AG04449 (cell line): Measurements from ENCODE around the gene TTLL10.

Experiments used
- CTCF ChIA-PET: fragments of 350-600 bp; formaldehyde crosslinking; extraction: SDS; loops from one replicate; lab custom pipeline; 2021; ENCODE audit warnings: antibody characterized with exemption; lab: Yijun Ruan, JAX
- POLR2A ChIA-PET: fragments of 400-600, 350-600 bp; formaldehyde crosslinking; extraction: SDS; loops from one replicate; lab custom pipeline; 2020; ENCODE audit warnings: antibody characterized with exemption, inconsistent platforms; lab: Yijun Ruan, JAX
- DNase-seq: peaks from one replicate; pipeline ENCODE4 v3.0.0-alpha.2; 2010; ENCODE audit warnings: low read depth, low spot score
- H3K4me3 ChIP-seq: 2 replicates; pipeline ENCODE4 v1.5.1; 2011; ENCODE audit warnings: low read depth, mild to moderate bottlenecking, control low read depth, low read length
- CTCF ChIP-seq: IDR thresholded peaks from one replicate; pipeline ENCODE4 v1.5.1; 2011; ENCODE audit warnings: mild to moderate bottlenecking, moderate library complexity, low read length, control low read depth, inconsistent platforms; ENCODE audit not compliant: insufficient read depth; ENCODE audit errors: missing control alignments

Gene TTLL10

DNA sequence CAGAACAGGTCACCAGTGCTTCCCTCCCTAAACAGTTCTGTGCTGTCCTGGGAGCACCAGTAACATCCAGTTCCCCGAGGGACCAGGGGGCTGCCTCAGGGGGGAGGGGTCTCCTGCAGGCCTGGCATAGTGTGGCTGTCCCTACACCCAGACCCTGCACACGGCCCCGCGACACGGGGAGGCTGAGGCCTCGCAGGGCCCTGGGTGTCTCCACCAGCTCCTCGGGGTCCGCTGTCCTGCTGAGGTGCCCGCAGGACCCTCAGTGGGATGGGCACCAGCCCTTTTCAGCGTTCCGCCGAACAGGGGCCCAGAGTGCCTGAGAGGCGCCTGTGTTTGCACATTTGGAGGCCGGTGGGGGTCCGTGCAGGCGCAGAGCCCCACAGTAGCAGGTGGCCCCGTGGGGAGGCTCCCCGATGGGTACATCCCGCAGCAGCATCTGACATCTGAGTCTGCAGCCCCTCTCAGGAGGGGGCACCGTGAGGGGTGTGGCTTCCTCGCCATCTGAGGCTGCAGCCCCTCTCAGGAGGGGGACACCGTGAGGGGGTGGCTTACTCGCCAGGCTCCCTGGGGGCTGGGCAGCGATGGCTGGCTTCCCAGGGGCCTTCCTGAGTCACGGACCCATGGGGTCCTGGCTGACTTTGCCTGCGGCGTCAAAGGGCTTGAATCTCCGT, 39.2 kb upstream of the TTLL10 start:
- TF ChIP-seq CTCF = no peak
- no peak overlapping the region for H3K4me3 ChIP-seq
- ChIA-PET POLR2A (no interaction called here), CTCF (no interaction called here)
- no peak for DNase-seq

DNA sequence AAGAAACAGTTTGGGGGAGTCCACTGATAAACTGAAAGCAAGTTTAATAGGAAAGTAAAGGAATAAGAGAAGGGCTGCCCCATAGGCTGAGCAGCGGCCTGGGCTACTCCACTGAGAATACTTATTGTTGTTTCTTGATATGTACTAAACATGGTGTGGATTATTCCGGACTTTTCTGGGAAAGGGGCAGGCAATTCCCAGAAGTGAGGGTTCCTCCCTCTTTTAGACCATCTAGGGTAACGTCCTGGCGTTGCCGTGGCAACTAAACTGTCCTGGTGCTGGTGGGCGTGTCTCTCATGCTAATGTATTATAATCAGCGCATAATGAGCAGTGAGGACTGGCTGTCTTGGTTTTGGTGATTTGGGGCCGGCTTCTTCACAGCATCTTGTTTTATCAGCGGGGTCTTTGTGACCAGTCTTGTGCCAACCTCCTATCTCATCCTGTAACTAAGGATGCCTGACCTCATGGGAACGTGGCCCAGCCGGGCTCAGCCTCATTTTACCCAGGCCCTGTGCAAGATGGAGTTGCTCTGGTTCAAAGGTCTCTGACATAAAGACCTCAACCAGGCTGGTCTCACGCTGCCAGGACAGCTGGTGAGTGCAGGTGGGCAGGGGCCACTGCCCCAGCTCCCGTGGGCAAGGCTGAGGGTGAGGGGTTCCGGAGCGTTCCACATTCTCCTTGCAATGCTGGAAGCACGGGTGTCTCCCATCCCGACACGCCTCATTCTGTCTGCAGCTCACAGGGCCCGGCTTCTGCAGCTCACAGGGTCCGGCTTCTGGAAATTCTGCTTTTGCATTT, 38.1 kb upstream of the TTLL10 start:
- no peak overlapping the region for H3K4me3 ChIP-seq
- no peak for DNase-seq
- ChIA-PET POLR2A (no interaction called here), CTCF (interaction anchor here (1.8 kb wide), 1 partner anchor 14 kb away, joined by 9 read pairs; no protein-coding TSS in a partner anchor)
- no peak for TF ChIP-seq CTCF

DNA sequence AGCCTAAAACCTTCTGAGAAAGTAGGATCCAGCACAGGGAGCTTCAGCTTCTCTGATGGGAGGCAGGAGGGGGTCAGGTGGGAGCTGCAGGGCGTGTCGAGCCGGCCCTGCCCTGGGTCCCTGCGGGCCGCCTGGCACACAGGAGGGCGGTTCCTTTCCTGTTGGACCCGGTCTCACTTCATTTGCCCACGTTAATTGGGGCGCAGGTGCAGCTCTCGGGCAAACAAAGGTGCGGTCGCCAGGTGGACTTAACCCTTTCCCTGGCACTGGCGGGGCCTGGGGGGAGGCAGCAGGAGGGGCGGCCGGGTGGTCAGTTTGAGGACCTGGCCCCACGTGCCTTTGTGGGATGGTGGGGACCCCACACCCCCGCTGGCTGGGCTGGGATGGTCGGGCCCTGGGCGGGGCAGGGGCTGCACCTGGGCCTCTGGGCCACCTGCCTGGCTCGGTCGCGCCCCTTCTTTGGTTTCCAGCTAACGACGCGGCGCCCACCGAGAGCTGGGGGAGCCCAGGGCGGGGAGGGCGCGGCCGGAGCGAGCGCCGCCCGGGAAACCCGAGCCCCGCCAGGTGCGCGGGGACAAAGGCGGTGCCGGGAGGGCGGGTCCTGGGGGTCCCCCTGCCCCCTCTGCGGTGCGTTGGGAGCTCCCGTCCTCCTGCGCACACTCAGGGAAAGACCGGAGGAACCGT, 37.0 kb upstream of the TTLL10 start:
- ChIA-PET CTCF (interaction anchor here (1.8 kb wide), 1 partner anchor 15 kb away, joined by 9 read pairs; no protein-coding TSS in a partner anchor), POLR2A (no interaction called here)
- no peak for TF ChIP-seq CTCF
- H3K4me3 ChIP-seq = no peak overlapping the region
- DNase-seq = no peak

DNA sequence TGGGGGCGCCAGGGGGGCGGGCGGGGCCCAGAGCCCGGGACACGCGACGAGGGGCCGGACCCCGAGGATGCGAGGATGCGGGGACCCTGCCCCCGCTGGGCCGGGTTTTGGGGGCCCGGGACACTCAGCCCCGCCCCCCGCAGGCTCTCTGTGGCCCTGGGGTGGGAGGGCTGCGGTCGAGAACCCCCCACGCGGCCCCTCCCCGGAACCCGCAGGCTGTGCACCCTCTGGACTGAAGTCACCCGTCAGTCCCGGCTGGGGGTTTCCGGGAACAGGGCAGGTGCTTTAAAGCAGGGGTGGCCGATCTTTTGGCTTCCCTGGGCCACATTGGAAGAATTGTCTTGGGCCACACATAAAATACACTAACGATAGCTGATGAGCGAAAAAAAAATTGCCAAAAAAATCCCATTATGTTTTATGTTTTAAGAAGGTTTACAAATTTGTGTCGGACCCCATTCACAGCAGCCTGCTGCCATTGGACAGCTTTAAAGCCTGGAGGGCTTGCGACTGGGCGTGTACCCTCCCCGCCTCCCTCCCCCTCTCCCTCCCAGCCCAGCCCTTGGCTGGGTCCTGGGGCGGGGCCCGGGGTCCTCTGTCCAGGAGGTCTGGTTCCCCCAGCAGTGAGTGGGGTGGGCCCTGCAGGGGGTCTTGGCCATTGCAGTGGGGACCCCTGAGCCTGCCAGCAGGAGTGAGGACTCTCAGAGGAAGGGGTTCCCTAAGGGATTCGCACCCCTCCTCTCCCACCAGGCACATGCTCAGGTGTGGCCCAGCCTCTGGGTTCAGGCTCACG, 36.2 kb upstream of the TTLL10 start:
- DNase-seq = no peak
- no peak for TF ChIP-seq CTCF
- no peak overlapping the region for H3K4me3 ChIP-seq
- CTCF ChIA-PET = no interaction called here
- POLR2A ChIA-PET = no interaction called here

- H3K4me3 ChIP-seq = no peak overlapping the region
- ChIA-PET POLR2A (no interaction called here), CTCF (interaction anchor here (1.7 kb wide), 1 partner anchor 19 kb away, joined by 5 read pairs; no protein-coding TSS in a partner anchor)
- DNase-seq = no peak
- TF ChIP-seq CTCF = no peak
Measured at GRCh38 chr1:1140673-1141072, 33.0 kb upstream of the TTLL10 start.
